Right forelimb (tissue), 1 donor: ENCODE measurements around the gene RHCG.
"Not testable (repeated sequence)": the region's sequence is repeated elsewhere in the genome, so short reads cannot be mapped to it uniquely, and the experiment has no call there.

Experiments
- DNase-seq: peaks from one replicate; pipeline ENCODE4 v3.0.0-alpha.2; 2018

The RHCG gene

GRCh38 chr15:89475661-89476060 is 20.7 kb downstream of the RHCG start:
- DNase-seq: peak; percentile 9

GRCh38 chr15:89472785-89473256 is 23.6 kb downstream of the RHCG start:
- DNase-seq: peak; percentile 62

DNA sequence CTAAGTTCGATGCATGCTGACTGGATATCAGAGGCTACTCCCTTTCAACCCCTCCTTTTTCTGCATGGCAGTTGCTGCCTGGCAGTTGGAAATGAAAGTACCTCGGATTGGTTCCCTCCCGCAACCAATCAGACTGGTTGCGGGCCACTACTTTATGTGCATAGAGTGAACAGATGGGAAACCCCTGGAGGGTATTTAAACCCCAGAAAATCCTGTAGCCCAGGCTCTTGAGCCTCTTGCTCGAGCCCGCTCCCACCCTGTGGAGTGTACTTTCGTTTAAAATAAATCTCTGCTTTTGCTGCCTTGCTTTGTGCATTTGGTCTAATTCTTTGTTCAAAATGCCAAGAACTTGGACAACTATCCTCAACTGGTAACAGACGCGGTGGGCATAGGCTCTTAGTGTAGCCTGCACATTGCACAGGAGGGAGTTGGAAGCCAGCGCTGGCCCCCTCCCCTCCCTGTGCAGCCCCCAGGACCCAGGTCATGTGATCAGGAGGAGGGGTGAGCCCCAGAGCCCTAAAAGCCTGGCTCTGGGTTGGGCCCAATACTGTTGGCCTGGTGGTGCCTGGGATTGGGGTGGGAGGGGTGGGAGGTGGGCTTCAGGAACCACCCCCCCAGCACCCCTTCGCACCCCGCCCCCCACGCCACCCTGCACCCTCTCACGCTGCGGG is 26.8 kb downstream of the RHCG start:
- no peak for DNase-seq

DNA sequence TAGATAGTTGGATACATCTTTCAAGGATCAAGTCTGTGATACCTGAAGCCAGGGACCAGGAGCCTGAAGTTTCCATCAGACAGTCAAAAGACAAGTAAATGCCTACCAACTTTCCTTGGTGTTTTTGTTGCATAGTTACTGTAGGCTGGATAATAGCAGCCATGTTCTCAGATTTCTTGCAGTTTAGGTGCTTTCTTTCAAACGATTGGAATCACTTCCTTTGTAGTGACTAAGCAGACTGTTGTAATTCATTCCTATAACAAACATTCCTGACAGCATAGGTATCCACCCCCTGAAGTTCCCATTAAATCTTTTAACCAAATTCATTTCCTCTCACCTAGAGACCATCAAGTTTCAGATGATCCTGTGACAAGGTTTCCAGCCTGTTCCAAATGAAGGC is 27.6 kb downstream of the RHCG start:
- not testable (repeated sequence) for DNase-seq

DNA sequence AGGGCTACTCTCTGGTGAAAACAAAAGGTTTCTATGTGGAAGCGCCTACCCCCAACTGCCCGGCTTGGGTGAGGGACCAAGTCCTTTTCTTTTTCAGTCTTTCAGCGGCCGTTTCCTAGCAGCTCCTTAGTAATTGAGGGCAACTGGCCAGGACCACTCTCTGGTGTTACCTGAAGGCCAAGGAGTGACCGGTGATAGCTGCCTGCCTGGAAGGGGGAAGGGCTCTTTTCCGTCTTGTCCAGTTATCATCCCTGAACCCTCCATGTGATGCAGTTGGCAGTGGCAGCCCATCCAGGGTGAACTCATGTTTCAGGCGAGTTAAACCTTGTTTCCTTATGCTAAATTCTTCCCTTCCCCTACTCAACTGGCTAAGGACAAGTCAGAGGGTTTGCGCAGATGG is 33.3 kb downstream of the RHCG start:
- no peak for DNase-seq

GRCh38 chr15:89462198-89462912 is 34.0 kb downstream of the RHCG start:
- no peak for DNase-seq

DNA sequence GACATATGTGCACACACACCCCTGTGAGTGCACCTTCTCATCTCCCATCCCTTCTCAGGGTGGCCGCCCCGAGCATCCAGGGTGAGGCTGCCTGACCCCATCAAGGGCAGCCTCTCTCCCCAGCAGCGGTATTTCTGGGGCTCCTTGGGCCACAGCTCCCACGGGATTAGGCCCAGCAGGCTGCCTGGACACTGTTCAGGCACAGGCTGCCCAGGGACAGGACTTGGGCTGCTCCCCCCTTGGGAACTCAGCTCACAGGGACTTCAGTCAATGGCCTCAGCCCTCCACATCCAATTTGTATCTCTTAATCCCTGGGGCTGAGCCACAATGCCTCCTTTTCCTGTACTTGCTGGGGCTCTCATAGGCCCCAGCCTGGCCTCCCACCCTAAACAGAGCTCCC is 35.0 kb downstream of the RHCG start:
- DNase-seq: no peak

- no peak for DNase-seq
These were observed 36.3 kb downstream of the RHCG start for GRCh38 chr15:89460048-89460447.

- no peak for DNase-seq
These were observed 36.9 kb downstream of the RHCG start for GRCh38 chr15:89459271-89460038.

DNA sequence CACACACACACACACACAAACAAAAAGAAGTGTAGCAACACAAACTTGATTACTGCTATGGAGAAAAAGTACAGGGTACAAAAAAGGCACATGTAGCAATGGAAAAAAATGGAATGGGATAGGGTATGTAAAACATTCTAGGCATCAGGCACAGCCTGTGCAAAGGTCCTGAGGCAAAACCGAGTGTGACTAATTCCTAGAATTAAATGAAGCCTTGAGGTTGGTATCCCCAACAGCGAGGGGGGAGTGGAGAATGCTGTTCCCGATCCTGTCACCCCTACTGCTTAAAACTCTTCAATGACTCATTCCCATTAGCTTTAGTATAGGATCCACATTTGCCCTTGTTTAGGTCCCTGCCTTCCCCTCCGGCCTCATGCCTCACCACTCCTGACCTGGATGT is 37.9 kb downstream of the RHCG start:
- DNase-seq: no peak

DNA sequence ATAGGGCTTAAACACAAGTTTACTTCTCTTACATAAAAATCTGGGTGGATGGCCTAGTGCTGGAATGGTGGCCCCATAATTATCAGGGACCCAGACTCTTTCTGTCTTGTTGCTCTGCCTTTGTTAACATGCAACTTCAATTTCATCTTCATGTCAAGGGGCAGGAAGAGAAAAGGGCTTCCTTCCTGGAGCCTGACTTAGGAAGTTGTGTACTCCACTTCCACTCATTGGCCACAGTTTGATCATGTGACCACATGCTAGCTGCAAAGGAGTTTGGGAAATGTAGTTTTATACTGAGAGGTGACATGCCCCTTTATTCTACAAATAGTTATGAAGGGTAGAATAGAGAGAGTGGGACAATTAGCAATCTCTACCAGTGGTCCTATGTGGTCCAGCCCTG is 39.3 kb downstream of the RHCG start:
- DNase-seq: no peak

DNA sequence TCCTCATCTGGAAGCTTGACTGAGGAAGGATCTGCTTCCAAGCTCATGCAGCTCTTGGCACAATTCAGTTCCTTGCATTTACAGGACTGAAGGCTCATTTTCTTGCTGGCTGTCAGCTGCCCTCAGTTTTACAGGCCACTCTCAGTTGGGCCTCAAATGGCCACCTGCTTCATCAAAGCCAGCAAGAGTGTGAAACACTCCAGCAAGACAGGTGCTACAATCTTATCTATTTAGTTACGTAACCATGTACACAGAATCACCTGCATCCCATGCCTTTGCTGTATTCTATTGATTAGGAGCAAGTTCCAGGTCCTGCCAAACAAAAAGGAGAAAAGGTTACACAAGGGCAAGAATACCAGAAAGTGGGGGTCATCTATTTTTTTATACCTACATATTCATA is 40.8 kb downstream of the RHCG start:
- no peak for DNase-seq

DNA sequence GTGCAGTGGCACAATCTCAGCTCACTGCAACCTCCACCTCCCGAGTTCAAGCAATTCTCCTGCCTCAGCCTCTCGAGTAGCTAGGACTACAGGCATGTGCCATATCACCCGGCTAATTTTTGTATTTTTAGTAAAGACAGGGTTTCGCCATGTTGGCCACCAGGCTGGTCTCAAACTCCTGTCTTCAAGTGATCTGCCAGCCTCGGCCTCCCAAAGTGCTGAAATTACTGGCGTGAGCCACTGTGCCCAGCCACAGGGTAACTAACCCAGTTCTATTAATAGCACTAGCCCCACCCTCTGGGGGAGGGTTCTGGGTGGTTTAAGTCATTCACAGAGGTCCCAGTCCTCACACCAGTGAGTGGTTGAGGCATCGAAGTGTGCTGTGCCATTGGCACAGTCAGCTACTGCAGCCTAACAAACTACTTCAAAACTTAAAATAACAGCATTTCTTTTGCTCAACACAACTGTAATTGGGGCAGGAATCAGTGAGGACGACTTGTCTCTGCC is 44.0 kb downstream of the RHCG start:
- DNase-seq: no peak

DNA sequence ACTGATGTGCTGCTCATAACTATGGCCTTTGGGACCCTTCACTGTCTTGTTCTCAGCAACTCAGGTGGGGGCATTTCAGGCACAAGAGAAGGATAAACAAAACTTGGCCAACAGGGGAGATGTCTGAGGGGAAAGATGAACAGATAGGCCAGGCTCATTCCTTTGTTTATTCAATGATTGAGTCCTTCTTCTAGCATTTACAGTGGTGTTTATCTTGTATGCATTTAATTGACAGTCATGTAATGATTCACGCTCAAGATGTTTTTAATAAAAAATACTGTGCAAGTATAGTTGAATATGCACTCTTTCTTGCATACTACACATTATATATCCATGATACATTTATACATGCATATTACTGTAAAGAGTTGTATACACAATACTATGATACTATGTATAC is 44.5 kb downstream of the RHCG start:
- no peak for DNase-seq

GRCh38 chr15:89450076-89451006 is 46.0 kb downstream of the RHCG start:
- DNase-seq: no peak

- DNase-seq: no peak
These were observed 47.6 kb downstream of the RHCG start for GRCh38 chr15:89448825-89449224.

DNA sequence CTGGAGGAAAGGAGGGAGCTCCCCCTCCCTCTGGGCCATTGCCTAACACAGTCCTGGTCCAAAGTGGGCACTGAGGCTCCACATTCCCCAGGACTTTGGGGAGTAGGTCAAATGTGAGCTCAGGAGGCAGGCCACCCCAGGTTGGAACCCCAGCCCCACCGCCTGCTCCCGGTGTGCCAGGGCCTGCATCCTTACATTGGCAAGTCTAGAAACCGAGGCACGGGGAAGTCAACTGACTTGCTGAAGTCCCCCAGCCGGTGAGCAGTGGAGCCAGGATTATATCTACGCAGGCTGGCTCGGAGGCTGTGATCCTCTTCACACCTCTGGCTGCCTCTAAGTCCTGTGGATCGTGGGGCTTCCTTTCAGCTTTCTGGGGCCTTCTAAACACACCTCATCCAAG is 48.7 kb downstream of the RHCG start:
- no peak for DNase-seq

- DNase-seq: no peak
These were observed 50.0 kb downstream of the RHCG start for GRCh38 chr15:89446255-89446891.

GRCh38 chr15:89445518-89445917 is 50.9 kb downstream of the RHCG start:
- DNase-seq: no peak

GRCh38 chr15:89444241-89445225 is 51.9 kb downstream of the RHCG start:
- no peak for DNase-seq

DNA sequence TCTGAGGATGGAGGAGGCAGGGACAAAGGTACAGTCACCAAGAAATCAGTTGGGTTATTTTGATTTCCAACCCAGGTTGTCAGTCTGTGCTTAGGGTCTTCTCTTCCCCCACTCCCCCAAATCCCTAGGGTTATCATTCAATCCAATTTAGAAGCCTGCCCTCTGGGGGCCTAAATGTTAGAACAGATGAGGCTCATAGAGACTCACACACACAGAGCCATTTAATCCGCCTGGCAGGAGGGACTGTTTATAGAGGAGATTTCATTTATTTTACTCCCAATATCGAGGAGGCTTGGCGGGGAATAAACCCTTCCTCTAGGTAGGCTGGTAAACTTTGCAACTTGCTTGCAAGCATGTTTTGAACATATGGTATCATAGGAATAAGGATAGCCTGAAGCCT is 52.8 kb downstream of the RHCG start:
- no peak for DNase-seq
